NCI-H446 treated with DMSO at 0.1 percent for 48 hours (cell line): Measurements from ENCODE around the gene IFNAR1.

ENCODE experiments used
- DNase-seq: peaks from one replicate; lab custom pipeline; 2025; lab: John Stamatoyannopoulos, UW

Gene IFNAR1

GRCh38 chr21:33402001-33402979 is 77.5 kb downstream of the IFNAR1 start:
- DNase-seq, result no peak

GRCh38 chr21:33403128-33403785 is 78.5 kb downstream of the IFNAR1 start, which contains the start of gene IFNGR2:
TSS of gene IFNGR2 (plus strand) at chr21:33403413. CDS start at chr21:33403544, 131 bp downstream.
- DNase-seq, result no peak

- peak; percentile 7 for DNase-seq
These were observed 79.2 kb downstream of the IFNAR1 start for GRCh38 chr21:33403786-33404585.

- DNase-seq, result no peak
These were observed 81.7 kb downstream of the IFNAR1 start for GRCh38 chr21:33406493-33406892.
